IMR-90 (cell line): ENCODE results near the gene AP2A1. TPM values are rescaled to one million over a fixed set of nuclear protein-coding genes. Genes with fewer than 3 reads are reported as not detected.

Source experiments
- ATAC-seq: fragments of 200-7000 bp; cut with Tn5 transposase; 2 replicates; pipeline ENCODE4 v1.9.1; 2020; ENCODE audit warnings: low read depth, mild to moderate bottlenecking, moderate library complexity
- BruUV-seq: library from RNA; stranded (reverse); fragments of 400-500 nt; replicated peaks from 2 replicates; lab custom pipeline; 2021; lab: Mats Ljungman, UMichigan
- CTCF ChIA-PET: fragments of 300-600 bp; formaldehyde crosslinking; extraction: SDS; loops from one replicate; lab custom pipeline; 2021; ENCODE audit warnings: antibody characterized with exemption; lab: Yijun Ruan, JAX
- POLR2A ChIA-PET: fragments of 300-600 bp; sonication (Branson Sonifier 250); formaldehyde crosslinking; loops from one replicate; lab custom pipeline; 2022; ENCODE audit warnings: antibody characterized with exemption; ENCODE audit not compliant: unreplicated experiment; lab: Charles Lee
- DNase-seq: peaks from one replicate; pipeline ENCODE4 v3.0.0; 2013
- H2AFZ ChIP-seq: replicated peaks from 2 replicates; pipeline ENCODE3; 2013; ENCODE audit warnings: low read length, mild to moderate bottlenecking; ENCODE audit not compliant: poor library complexity
- H2AK5ac ChIP-seq: 2 replicates; pipeline ENCODE4 v1.6.1; 2013; ENCODE audit warnings: low read depth, low read length, inconsistent platforms
- H2AK9ac ChIP-seq: replicated peaks from 2 replicates; pipeline ENCODE3; 2013; ENCODE audit warnings: mild to moderate bottlenecking, low read depth, low read length, moderate library complexity; ENCODE audit not compliant: poor library complexity
- H2BK120ac ChIP-seq: 2 replicates; pipeline ENCODE4 v1.6.1; 2013; ENCODE audit warnings: low read depth, low read length, inconsistent platforms
- H2BK15ac ChIP-seq: 3 replicates; pipeline ENCODE4 v1.6.1; 2013; ENCODE audit warnings: low read depth, low read length, inconsistent platforms
- H2BK20ac ChIP-seq: 2 replicates; pipeline ENCODE4 v1.6.1; 2013; ENCODE audit warnings: low read depth, mild to moderate bottlenecking, inconsistent platforms, low read length, moderate library complexity
- H2BK5ac ChIP-seq: 2 replicates; pipeline ENCODE4 v1.6.1; 2013; ENCODE audit warnings: mild to moderate bottlenecking, low read depth, low read length, inconsistent platforms; ENCODE audit not compliant: poor library complexity, severe bottlenecking
- H3K14ac ChIP-seq: replicated peaks from 2 replicates; pipeline ENCODE4 v1.6.1; 2013; ENCODE audit warnings: low read depth, low read length, inconsistent platforms
- H3K18ac ChIP-seq: 2 replicates; pipeline ENCODE4 v1.6.1; 2013; ENCODE audit warnings: low read depth, low read length, control low read depth
- H3K23ac ChIP-seq: 2 replicates; pipeline ENCODE4 v1.6.1; 2013; ENCODE audit warnings: low read depth, low read length, inconsistent platforms
- H3K27ac ChIP-seq: 2 replicates; pipeline ENCODE4 v1.5.1; 2013; ENCODE audit warnings: mild to moderate bottlenecking, control low read depth, low read length; ENCODE audit not compliant: insufficient read depth
- H3K27me3 ChIP-seq: 2 replicates; pipeline ENCODE4 v1.6.1; 2013; ENCODE audit warnings: low read length; ENCODE audit not compliant: control insufficient read depth, insufficient read depth
- H3K36me3 ChIP-seq: 2 replicates; pipeline ENCODE4 v1.6.1; 2013; ENCODE audit warnings: low read length, mixed read lengths; ENCODE audit not compliant: control insufficient read depth, insufficient read depth
- H3K4ac ChIP-seq: 2 replicates; pipeline ENCODE4 v1.6.1; 2013; ENCODE audit warnings: low read depth, low read length, inconsistent platforms
- H3K4me1 ChIP-seq: 2 replicates; pipeline ENCODE4 v1.6.1; 2013; ENCODE audit warnings: low read length, mixed read lengths; ENCODE audit not compliant: control insufficient read depth, insufficient read depth
- H3K4me2 ChIP-seq: 2 replicates; pipeline ENCODE4 v1.6.1; 2013; ENCODE audit warnings: low read depth, mild to moderate bottlenecking, control low read depth, low read length, moderate library complexity
- H3K4me3 ChIP-seq: 2 replicates; pipeline ENCODE4 v1.5.1; 2013; ENCODE audit warnings: low read depth, mild to moderate bottlenecking, control low read depth, low read length, moderate library complexity; ENCODE audit not compliant: insufficient read depth
- H3K56ac ChIP-seq: 2 replicates; pipeline ENCODE4 v1.6.1; 2013; ENCODE audit warnings: low read length, inconsistent platforms; ENCODE audit not compliant: insufficient read depth; ENCODE audit errors: extremely low read depth
- H3K79me1 ChIP-seq, 2 experiments: 2 replicates each; pipeline ENCODE4 v1.6.1; 2013; ENCODE audit warnings: low read length in 2 of 2, inconsistent platforms in 1 of 2, low read depth in 1 of 2
- H3K9ac ChIP-seq: 2 replicates; pipeline ENCODE4 v1.6.1; 2013; ENCODE audit warnings: low read depth, low read length, control low read depth
- H3K9me1 ChIP-seq: 2 replicates; pipeline ENCODE4 v1.6.1; 2013; ENCODE audit warnings: low read length, inconsistent platforms; ENCODE audit not compliant: insufficient read depth
- H3K9me3 ChIP-seq: 2 replicates; pipeline ENCODE4 v1.6.1; 2013; ENCODE audit warnings: low read length; ENCODE audit not compliant: control insufficient read depth, insufficient read depth
- H4K20me1 ChIP-seq: 2 replicates; pipeline ENCODE4 v1.6.1; 2013; ENCODE audit warnings: low read length, inconsistent platforms; ENCODE audit not compliant: insufficient read depth
- H4K5ac ChIP-seq: 2 replicates; pipeline ENCODE4 v1.6.1; 2013; ENCODE audit warnings: mild to moderate bottlenecking, low read depth, low read length, control low read depth
- H4K8ac ChIP-seq, 2 experiments: 2 replicates each; pipeline ENCODE4 v1.6.1; 2013; ENCODE audit warnings: low read depth in 2 of 2, low read length in 2 of 2, control low read depth in 1 of 2, inconsistent platforms in 1 of 2
- H4K91ac ChIP-seq: 2 replicates; pipeline ENCODE4 v1.6.1; 2013; ENCODE audit warnings: low read depth, low read length, inconsistent platforms; ENCODE audit not compliant: insufficient read depth
- BHLHE40 ChIP-seq: fragments of 150-350 bp; IDR thresholded peaks from 2 replicates; pipeline ENCODE4 v1.6.1; 2016; ENCODE audit warnings: mild to moderate bottlenecking, low read depth, low read length
- CEBPB ChIP-seq: IDR thresholded peaks from 2 replicates; pipeline ENCODE4 v1.6.1; 2012; ENCODE audit warnings: low read depth, low read length, improper control_type of control experiment
- MAZ ChIP-seq: IDR thresholded peaks from 2 replicates; pipeline ENCODE4 v1.6.1; 2012; ENCODE audit warnings: low read depth, mild to moderate bottlenecking, low read length, improper control_type of control experiment, moderate library complexity, borderline replicate concordance
- RFX5 ChIP-seq: IDR thresholded peaks from 2 replicates; pipeline ENCODE4 v1.8.0; 2012; ENCODE audit warnings: low read depth, mild to moderate bottlenecking, low read length, moderate library complexity
- WGBS, 2 experiments: methylation state at CpG; one replicate each; pipeline versions ENCODE4 v1.1.5 to v1.1.7; 2013; ENCODE audit warnings: missing lambda C conversion rate in 2 of 2; ENCODE audit not compliant: insufficient read length in 1 of 2; ENCODE audit errors: extremely low coverage in 2 of 2; 5-methylcytosine and 5-hydroxymethylcytosine counted together
- dilution Hi-C: fragments of 300-500 bp; cut with HindIII; formaldehyde crosslinking; loops from one replicate; pipeline ENCODE4 v1.14.3; 2018; ENCODE audit warnings: low sequenced_read_pairs; ENCODE audit not compliant: unreplicated experiment
- in situ Hi-C: fragments of 300-500 bp; cut with MboI; formaldehyde crosslinking; loops from 3 replicates; pipeline ENCODE4 v1.14.3; 2019; ENCODE audit warnings: low sequenced_read_pairs, inconsistent platforms, mixed read lengths
- intact Hi-C: fragments of 100-400 bp; cut with micrococcal nuclease; formaldehyde crosslinking; loops from 2 replicates; pipeline ENCODE4 v1.10.0; 2022
- polyA plus RNA-seq, 3 experiments: library from polyadenylated mRNA; depleted of rRNA; stranded (reverse); fragments of >200 nt; gene quantifications; 2 replicates each; pipeline ENCODE4 v1.2.3, GENCODE V29; 2012; ENCODE audit warnings: low replicate concordance in 1 of 3
- total RNA-seq: library from RNA; depleted of rRNA; stranded (reverse); fragments of >200 nt; gene quantifications from 2 replicates; pipeline ENCODE4 v1.2.3, GENCODE V29; 2012
- TF ChIP-seq, protein P1 (sequence below): fragments of 150-350 bp; IDR thresholded peaks from 2 replicates; pipeline ENCODE4 v1.6.1; 2017; ENCODE audit warnings: mild to moderate bottlenecking, antibody characterized with exemption, low read length, low read depth
- TF ChIP-seq, protein P2 (sequence below): conservative IDR thresholded peaks from 2 replicates; pipeline ENCODE4 v1.5.1; 2012; ENCODE audit warnings: mild to moderate bottlenecking, low read depth, low read length, improper control_type of control experiment
- TF ChIP-seq, protein P3 (sequence below): fragments of 150-350 bp; IDR thresholded peaks from 2 replicates; pipeline ENCODE4 v1.6.1; 2016; ENCODE audit warnings: low read depth, mild to moderate bottlenecking, low read length, moderate library complexity, borderline replicate concordance

The AP2A1 gene
- total and polyA plus RNA-seq, 2 of the 4 experiments (the other 2 are of a cell fraction) = 40.7 to 122 TPM

DNA sequence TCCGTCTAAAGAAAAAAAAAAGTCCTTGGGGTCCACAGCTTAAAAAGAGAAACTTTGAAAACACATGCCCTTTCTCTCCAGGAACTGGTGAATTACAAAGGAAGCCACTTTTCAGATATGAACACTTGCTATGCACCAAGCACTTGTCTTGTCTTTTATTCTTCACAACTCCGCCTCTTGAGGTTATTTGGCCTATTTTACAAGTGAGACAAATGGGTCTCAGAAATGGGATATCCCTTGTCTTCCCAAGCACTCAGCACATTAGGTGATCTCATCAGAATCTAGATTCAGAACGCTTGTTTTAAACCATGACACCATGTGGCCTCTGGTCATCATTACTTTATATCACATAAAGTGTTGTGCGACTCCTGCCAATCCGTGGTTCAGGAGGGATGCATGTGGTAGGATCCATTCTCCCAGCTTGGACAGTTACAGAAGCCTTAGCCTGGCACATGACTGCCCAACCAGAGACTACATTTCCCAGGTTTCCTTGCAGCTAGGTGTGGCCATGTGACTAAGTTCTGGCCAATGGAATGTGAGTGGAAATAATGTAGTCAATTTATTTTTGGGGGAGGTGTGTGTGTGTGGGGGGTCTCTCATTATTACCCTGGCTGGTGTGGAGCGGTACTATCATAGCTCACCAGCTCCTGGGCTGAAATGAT is 17.6 kb upstream of the AP2A1 start:
- peak overlapping the region; percentile 84 for H2AFZ ChIP-seq
- H3K9ac ChIP-seq = no peak overlapping the region
- H4K20me1 ChIP-seq = no peaks in the 10 kb centered on the region
- H2BK5ac ChIP-seq = peak overlapping the region; percentile 51
- H3K4me1 ChIP-seq = peaks cover 3% of the 10 kb centered on the region; the same call in 1 of the 2 replicates
- 0 out of 2 replicates have a peak, but pooled peaks cover 2% of the 10 kb centered on the region for H3K9me1 ChIP-seq
- intact Hi-C loops = no loop called here
- no peaks in the 10 kb centered on the region for H3K27me3 ChIP-seq
- dilution Hi-C loops = no loop called here
- H3K4me2 ChIP-seq = peak overlapping the region; percentile 13; the same call in 1 of the 2 replicates
- H2BK15ac ChIP-seq = no peak overlapping the region
- ATAC-seq (peak; percentile 87), DNase-seq (peak; percentile 37)
- H3K56ac ChIP-seq = no peak overlapping the region
- no peaks in the 10 kb centered on the region for H3K79me1 ChIP-seq
- H3K18ac ChIP-seq = peak overlapping the region; percentile 2; the same call in 1 of the 2 replicates
- peak overlapping the region; percentile 87 for H2AK9ac ChIP-seq
- in situ Hi-C loops = no loop called here
- TF ChIP-seq, protein P1, sequence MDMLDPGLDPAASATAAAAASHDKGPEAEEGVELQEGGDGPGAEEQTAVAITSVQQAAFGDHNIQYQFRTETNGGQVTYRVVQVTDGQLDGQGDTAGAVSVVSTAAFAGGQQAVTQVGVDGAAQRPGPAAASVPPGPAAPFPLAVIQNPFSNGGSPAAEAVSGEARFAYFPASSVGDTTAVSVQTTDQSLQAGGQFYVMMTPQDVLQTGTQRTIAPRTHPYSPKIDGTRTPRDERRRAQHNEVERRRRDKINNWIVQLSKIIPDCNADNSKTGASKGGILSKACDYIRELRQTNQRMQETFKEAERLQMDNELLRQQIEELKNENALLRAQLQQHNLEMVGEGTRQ = peak; percentile 95
- TF ChIP-seq, protein P2, sequence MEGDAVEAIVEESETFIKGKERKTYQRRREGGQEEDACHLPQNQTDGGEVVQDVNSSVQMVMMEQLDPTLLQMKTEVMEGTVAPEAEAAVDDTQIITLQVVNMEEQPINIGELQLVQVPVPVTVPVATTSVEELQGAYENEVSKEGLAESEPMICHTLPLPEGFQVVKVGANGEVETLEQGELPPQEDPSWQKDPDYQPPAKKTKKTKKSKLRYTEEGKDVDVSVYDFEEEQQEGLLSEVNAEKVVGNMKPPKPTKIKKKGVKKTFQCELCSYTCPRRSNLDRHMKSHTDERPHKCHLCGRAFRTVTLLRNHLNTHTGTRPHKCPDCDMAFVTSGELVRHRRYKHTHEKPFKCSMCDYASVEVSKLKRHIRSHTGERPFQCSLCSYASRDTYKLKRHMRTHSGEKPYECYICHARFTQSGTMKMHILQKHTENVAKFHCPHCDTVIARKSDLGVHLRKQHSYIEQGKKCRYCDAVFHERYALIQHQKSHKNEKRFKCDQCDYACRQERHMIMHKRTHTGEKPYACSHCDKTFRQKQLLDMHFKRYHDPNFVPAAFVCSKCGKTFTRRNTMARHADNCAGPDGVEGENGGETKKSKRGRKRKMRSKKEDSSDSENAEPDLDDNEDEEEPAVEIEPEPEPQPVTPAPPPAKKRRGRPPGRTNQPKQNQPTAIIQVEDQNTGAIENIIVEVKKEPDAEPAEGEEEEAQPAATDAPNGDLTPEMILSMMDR = no peak
- TF ChIP-seq CEBPB (no peak), BHLHE40 (peak; percentile 27; the same call in 1 of the 2 replicates), RFX5 (no peak), MAZ (no peak)
- TF ChIP-seq, protein P3, sequence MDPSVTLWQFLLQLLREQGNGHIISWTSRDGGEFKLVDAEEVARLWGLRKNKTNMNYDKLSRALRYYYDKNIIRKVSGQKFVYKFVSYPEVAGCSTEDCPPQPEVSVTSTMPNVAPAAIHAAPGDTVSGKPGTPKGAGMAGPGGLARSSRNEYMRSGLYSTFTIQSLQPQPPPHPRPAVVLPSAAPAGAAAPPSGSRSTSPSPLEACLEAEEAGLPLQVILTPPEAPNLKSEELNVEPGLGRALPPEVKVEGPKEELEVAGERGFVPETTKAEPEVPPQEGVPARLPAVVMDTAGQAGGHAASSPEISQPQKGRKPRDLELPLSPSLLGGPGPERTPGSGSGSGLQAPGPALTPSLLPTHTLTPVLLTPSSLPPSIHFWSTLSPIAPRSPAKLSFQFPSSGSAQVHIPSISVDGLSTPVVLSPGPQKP = no peak
- no peak overlapping the region for H2BK20ac ChIP-seq
- no peak overlapping the region for H3K4me3 ChIP-seq
- H3K36me3 ChIP-seq = no peaks in the 10 kb centered on the region
- no peak overlapping the region; the same call in 1 of the 2 replicates for H3K23ac ChIP-seq
- BruUV-seq = no TSS peak
- CTCF ChIA-PET = interaction anchor here (0.6 to 0.7 kb wide), 3 partner anchors 73 to 541 kb away, joined by 3 to 4 read pairs (median 4); no protein-coding TSS in a partner anchor
- H3K27ac ChIP-seq = peak overlapping the region; percentile 15; the same call in 1 of the 2 replicates
- H3K14ac ChIP-seq = no peak overlapping the region
- WGBS, 2 experiments = 50% methylated on average over 2 of the region's 6 CpGs; no CpG with 5 or more reads in 1 of the 2 experiments
- no peak overlapping the region for H3K4ac ChIP-seq
- peak overlapping the region in 1 of 2 experiments; percentile 13; a peak in 1 of 4 replicates for H4K8ac ChIP-seq
- POLR2A ChIA-PET = no interaction called here
- H2BK120ac ChIP-seq = no peak overlapping the region; the same call in 1 of the 2 replicates
- H4K91ac ChIP-seq = no peak overlapping the region
- peaks cover 5% of the 10 kb centered on the region for H3K9me3 ChIP-seq
- H2AK5ac ChIP-seq = peak overlapping the region; percentile 31; the same call in 1 of the 2 replicates
- 0 out of 2 replicates have a peak overlapping the region, but pooled peaks have one; percentile 1 for H4K5ac ChIP-seq
